GM19395 (cell line): Measurements from ENCODE around the gene GTF2E1.
A peak's percentile ranks its signal among the peaks of the same experiment; 100 is the strongest.
"Not testable (repeated sequence)": the region's sequence is repeated elsewhere in the genome, so short reads cannot be mapped to it uniquely, and the experiment has no call there.

Experiments
- ATAC-seq: cut with Tn5 transposase; IDR thresholded peaks from one replicate; pipeline ENCODE4 v1.9.1; 2021; ENCODE audit warnings: mild to moderate bottlenecking, moderate library complexity; ENCODE audit not compliant: unreplicated experiment

The GTF2E1 gene

DNA sequence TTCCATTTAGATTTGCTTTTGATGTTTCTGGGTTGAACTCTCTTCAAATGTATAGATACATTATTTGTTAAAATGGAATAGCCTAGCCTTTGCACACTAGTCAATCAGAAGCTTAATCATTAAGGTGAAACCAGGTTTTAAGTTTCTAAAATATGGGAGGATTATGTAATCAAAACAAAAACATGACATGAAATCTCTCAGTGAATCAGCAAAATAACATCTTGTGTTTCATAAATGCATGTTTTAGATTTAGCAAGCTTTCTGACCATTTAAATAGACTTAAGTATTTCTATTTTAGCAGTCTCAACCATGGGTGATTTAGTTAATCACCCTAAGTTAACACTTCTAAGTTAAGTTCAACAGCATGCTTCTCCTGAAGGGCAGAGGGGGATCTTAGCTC lies 11.3 kb downstream of the GTF2E1 start:
- ATAC-seq, result no peak

GRCh38 chr3:120756061-120756460 lies 13.5 kb downstream of the GTF2E1 start:
- no peak for ATAC-seq

GRCh38 chr3:120758551-120758950 lies 16.0 kb downstream of the GTF2E1 start:
- ATAC-seq, result not testable (repeated sequence)

- no peak for ATAC-seq
These were observed 20.1 kb downstream of the GTF2E1 start for GRCh38 chr3:120762615-120763014.

- peak; percentile 73 for ATAC-seq
These were observed 21.1 kb downstream of the GTF2E1 start for GRCh38 chr3:120763601-120764000.

- ATAC-seq, result no peak
These were observed 21.7 kb downstream of the GTF2E1 start for GRCh38 chr3:120764206-120764605.

- peak; percentile 68 for ATAC-seq
These were observed 23.4 kb downstream of the GTF2E1 start for GRCh38 chr3:120765830-120766493.

DNA sequence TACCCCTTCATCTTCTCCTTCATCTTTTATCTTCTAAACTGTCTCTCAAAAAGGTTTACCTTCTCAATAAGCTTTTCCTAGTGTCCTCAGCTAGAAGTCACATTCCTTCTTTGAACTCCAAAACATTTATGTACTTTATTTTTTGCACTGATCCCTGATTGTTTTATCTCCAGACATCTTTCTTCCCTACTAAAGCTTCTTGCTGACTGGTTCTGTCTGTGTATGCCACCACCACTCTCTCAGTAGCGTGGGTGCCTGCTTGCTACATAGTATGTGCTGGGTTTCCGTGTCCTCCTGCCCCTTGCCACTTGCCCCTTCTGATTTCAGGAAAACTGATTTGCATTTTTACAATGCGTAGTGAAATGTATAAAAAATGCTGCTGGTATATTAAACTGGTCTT lies 24.0 kb downstream of the GTF2E1 start:
- no peak for ATAC-seq

- ATAC-seq, result no peak
These were observed 24.6 kb downstream of the GTF2E1 start for GRCh38 chr3:120767106-120767505.

GRCh38 chr3:120769436-120769835 lies 26.9 kb downstream of the GTF2E1 start:
- no peak for ATAC-seq

DNA sequence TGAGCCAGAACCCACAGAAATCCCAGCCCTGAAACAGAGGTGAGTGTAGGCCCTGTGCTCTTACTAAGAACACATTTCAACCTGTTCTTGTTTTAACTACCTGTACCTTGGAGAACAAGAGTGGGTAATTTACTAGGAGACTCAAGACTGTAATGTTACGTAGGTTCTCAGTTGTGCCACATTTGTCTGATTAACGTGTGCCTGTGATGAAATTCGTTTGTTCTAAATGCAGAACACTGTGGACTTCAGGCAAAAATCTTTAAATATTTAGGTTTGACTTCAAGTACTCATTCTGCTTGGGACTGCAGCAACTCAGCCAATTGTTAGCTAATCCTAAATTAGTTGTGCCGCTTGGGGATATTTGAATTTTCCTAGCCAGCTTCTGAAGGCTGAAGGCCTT lies 28.3 kb downstream of the GTF2E1 start:
- no peak for ATAC-seq

DNA sequence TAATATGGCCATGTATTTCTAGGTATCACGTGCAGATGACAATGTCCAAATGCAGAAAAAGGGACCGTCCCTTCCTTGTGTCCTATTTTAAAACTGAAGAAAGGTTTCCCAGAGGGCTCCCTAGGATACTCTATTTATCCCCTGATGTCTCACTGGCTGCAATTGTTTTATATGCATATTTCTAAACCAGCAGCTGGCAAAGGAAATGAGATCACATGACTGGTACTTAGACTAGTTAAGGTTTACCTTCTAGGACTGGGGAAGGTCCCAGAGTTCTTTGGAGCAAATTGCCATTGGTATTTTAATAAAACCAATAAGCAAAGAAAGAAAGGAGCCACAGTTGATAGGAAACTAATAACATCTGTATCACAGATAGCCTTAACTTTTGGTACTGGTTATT lies 29.5 kb downstream of the GTF2E1 start:
- ATAC-seq, result no peak

GRCh38 chr3:120773932-120774331 lies 31.4 kb downstream of the GTF2E1 start:
- peak; percentile 80 for ATAC-seq

GRCh38 chr3:120775411-120775810 lies 32.9 kb downstream of the GTF2E1 start:
- ATAC-seq, result no peak

GRCh38 chr3:120778776-120779175 lies 36.2 kb downstream of the GTF2E1 start:
- no peak for ATAC-seq

- peak; percentile 89 for ATAC-seq
These were observed 38.4 kb downstream of the GTF2E1 start for GRCh38 chr3:120780977-120781376.

- peak; percentile 83 for ATAC-seq
These were observed 43.3 kb downstream of the GTF2E1 start for GRCh38 chr3:120785832-120786231.

- ATAC-seq, result no peak
These were observed 48.5 kb downstream of the GTF2E1 start for GRCh38 chr3:120791010-120791409.

DNA sequence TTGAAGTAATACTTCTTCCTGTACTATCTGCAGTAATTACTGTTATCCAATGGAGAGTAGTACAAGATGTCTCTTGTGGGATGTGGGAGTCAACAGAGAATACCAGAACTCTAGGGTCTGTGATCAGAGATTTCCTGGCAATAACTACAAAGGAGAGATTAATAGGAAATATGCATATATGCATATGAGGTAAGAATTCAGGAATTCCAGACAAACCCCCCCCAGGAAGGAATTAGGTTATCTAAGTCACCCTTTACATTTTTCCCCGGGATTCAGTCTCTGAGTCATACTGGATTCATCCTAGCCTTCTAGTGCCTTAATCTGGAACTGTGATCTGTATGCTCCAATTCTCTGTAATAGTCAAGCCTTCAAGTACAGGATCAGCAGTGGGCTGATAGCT lies 49.4 kb downstream of the GTF2E1 start:
- no peak for ATAC-seq

DNA sequence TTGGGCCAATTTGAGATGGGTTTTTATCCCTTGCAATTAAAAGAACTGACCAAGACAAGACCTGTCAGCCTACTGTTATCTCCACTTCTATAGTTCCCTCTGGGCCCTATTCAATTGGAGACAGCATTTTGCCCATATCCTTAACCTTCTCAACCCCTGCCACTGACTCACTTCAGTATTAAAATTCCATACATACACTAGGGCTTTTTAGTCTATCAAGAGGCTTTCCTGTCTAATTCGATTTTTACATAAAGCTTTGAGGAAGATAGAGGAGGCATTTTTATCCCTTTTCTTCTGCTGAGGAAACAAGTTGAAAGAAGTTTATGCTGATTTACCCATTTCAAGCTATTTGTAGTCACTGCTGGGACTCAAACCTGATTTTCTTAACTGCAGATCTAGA lies 51.1 kb downstream of the GTF2E1 start:
- no peak for ATAC-seq

DNA sequence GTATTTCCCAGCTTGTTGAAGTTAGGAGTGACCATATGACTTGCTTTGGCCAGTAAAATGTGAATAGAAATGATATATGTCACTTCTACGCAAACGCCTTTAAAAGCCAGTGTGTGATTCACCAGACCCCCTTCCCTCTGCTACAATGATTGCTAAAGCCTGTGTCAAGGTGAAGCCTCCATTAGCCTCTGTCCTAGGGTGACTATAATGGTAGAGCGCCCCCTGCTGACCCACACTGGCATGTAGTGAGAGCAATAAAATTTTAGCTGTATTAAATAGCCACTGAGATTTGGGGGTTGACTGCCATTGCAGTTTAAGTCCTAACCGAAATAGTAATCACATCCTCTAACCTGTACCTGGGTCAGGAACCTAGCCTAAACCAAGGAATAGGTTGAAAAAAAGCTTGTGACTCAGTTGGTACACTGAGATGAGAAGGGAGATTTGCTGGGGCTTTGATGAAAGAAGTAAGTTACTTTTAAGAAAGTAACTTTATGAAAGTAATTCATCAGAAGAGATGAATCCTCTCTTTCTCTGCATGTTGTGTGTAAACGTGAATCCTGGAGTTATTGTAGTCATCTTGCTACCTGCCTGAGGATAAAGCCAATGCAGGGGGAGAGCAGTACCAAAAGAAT lies 52.6 kb downstream of the GTF2E1 start:
- ATAC-seq, result peak; percentile 94

GRCh38 chr3:120795959-120796358 lies 53.4 kb downstream of the GTF2E1 start:
- no peak for ATAC-seq

- no peak for ATAC-seq
These were observed 54.4 kb downstream of the GTF2E1 start for GRCh38 chr3:120796976-120797375.
